GM10266 (cell line): ENCODE results near the gene AURKB.

Experiments
- DNase-seq: peaks from one replicate; pipeline ENCODE4 v3.0.0; 2012; ENCODE audit errors: extremely low spot score
- CTCF ChIP-seq: IDR thresholded peaks from 2 replicates; pipeline ENCODE4 v1.5.1; 2012; ENCODE audit warnings: mild to moderate bottlenecking, low read depth; ENCODE audit not compliant: control insufficient read depth, insufficient read depth; ENCODE audit errors: missing control alignments

AURKB gene

GRCh38 chr17:8189711-8190477 lies 20.5 kb downstream of the AURKB start, which contains the start of gene BORCS6:
BORCS6 (minus strand) TSS chr17:8190180; CDS start chr17:8190140, 40 bp downstream.
- peak; percentile 94 for DNase-seq
- TF ChIP-seq CTCF = peak; percentile 37

GRCh38 chr17:8189041-8189710 lies 21.2 kb downstream of the AURKB start:
- no peak for TF ChIP-seq CTCF
- DNase-seq = no peak

- no peak for TF ChIP-seq CTCF
- DNase-seq = no peak
Measured at GRCh38 chr17:8188263-8188839, 22.0 kb downstream of the AURKB start.

GRCh38 chr17:8187517-8188262 lies 22.7 kb downstream of the AURKB start:
- DNase-seq = peak; percentile 76
- no peak for TF ChIP-seq CTCF

GRCh38 chr17:8186787-8187516 lies 23.4 kb downstream of the AURKB start:
- peak; percentile 75 for DNase-seq
- peak; percentile 53 for TF ChIP-seq CTCF

- no peak for DNase-seq
- TF ChIP-seq CTCF = no peak
Measured at GRCh38 chr17:8186446-8186786, 24.0 kb downstream of the AURKB start.
